Islet of Langerhans (tissue), 1 donor: ENCODE data around the gene RINT1.

ENCODE experiments used
- FAIRE-seq: peaks from one replicate; lab custom pipeline; 2011; peaks lifted over from hg19 to GRCh38; lab: Jason Lieb, UNC

Gene RINT1

GRCh38 chr7:105599551-105599950 is 67.5 kb downstream of the RINT1 start:
- FAIRE-seq, result no peak

GRCh38 chr7:105600720-105601550 is 68.9 kb downstream of the RINT1 start:
- FAIRE-seq, result no peak

DNA sequence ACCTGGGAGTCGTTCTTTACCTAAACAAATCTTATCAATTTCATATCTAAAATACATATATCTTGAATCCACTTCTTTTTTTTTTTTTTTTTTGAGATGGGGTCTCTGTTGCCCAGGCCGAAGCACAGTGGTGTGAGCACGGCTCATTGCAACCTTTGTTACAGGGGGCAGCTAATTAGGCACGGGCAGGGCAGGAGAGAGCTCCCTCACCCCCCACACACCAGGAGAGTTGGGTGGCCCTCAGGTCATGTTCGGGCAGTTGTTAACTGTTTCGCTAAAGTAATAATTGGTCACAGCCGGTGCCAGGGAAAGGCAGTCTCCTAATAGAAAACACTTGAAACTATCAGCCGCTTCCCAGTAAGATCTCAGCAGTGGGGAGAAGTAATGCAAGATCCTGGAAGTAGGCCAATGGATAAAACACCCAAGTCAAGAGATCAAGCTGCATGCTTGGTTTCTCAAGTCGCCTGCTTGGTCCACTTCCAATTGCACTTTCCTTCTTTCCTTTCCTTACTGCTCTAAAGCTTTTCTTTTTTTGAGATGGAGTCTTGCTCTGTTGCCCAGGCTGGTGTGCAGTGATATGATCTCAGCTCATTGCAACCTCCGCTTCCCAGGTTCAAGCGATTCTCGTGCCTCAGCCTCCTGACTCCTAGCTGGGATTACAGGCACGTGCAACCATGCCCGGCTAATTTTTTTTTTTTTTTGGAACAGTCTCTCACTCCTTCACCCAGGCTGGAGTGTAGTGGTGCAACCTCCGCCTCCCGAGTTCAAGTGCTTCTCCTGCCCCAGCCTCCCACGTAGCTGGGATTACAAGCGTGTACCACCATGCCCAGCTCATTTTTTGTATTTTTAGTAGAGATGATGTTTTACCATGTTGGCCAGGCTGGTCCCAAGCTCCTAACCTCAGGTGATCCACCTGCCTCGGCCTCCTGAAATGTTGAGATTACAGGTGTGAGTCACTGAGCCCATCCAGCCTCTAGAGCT is 70.6 kb downstream of the RINT1 start:
- no peak for FAIRE-seq

DNA sequence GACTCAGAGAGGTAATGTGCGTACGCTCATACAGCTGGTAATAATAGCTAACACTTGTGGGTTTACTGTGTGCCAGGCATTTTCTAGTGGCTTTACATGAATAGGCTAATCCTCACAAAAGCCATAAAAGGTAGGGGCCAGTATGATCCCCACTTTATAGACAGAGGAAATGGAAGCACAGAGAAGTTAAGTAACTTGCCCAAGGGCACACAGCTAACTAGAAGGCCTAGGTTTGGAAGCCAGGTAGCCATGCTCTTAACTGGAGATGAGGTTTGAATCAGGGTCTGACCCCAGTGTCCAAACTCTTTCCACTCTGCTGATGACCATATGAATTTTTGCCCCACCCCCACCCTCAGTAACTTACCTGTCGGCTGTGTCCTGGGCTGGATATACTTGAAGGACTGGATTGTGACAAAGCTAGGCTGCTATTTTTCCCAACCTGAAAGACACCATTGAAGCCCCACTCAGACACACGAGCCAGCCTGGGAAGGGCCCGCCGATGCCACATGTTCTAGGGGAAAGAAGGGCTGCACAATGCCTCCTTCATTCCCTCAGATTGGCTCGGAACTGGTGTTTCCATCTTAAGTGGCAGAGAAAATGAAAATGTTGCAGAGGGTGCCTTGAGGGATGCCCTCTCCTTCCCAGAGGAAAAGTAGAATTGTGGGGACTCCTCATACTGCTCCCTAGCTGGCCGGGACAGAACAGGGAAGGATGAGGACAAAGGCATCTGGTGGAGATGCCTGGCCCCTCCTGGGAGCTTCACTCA is 78.3 kb downstream of the RINT1 start:
- FAIRE-seq, result no peak

DNA sequence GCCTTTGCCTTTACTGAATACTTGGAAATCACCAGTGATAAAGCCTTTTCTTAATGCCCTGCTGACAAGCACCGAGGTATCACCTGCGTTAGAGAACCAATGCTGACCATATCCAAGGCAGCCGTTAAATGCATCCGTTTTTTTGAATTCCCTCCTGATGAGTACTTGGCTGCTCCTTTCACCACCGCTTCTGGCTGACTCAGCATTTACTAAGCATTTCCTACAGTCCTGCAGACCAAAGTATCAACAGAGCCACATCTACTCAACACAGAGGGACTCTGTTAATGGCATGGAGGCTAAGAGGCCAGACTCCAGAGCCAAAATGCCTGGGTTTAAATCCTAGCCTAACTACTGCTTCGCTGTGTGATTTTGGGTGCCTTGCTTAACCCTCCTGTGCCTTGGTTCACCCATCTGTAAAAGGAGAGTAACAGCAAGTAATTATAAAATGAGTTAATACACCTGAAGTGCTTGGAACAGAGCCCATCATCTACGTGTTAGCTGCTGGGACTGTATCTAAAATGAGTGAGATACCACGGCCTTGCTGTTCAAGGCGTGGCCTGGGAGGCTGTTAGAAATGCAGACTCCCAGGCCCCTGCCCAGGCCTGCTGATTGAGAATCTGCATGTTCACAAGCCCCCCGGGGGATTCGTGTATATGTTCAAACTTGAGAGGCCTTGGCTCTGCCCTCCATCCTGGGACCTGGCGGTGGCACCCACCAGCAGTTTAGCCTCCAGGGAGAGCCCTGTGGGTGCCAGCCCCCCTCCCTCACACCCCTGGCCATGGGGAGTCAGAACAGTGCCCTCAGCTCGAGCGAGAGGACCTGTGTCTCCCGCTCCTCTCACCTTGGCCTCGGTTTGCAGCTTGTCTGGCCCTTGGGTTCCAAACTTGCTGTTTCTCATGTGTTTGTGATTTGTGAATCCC is 80.1 kb downstream of the RINT1 start:
- no peak for FAIRE-seq

DNA sequence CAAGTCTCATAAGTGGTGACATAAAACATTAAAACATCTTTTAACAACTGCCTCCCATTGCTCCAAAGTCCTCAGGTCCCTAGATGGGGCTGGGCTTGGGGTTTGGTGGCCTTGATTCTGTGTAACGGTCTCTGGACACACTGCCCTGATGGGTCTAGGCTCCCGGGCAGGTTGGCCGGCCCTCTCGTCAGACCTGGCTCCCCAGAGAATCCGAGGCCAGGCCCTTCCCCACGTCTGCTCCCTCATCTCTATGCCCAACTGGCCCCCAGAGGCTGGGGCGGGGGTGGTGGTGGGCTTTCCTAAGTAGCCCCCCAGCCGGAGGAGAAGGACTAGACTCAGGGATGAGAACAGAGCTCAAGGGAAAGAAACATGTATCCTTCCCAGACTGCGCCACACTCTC is 80.8 kb downstream of the RINT1 start:
- FAIRE-seq, result no peak

- FAIRE-seq, result no peak
These were observed 81.8 kb downstream of the RINT1 start for GRCh38 chr7:105613611-105614330.

- no peak for FAIRE-seq
These were observed 82.4 kb downstream of the RINT1 start for GRCh38 chr7:105614341-105614840.
